Measurements from ENCODE around the gene EEFSEC. TPM values are rescaled to one million over a fixed set of nuclear protein-coding genes. Genes with fewer than 3 reads are reported as not detected.
A peak's percentile ranks its signal among the peaks of the same experiment; 100 is the strongest.

Gene EEFSEC
- total and polyA plus RNA-seq, 8 donors: 11.5 to 23.0 (median 19.9) TPM

DNA sequence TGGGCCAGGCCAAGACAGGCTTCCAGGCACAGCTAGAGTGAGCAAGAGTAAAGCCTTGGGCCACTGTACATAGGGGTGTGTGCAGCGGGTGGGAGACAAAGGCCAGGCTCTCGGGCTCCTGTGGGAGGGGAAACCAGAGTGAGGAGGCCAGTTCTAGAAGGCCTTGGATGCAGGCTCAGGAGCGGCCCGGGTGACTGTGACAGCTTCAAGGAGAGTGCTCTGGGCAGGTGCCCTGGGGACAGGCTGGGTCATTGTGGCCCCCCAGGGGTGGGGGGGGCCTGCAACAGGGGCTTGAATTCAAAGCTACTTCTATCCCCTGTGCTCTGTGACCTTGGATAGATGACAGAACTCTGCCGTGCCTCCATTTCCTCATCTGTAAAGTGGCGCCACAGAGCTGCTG, 204.3 kb downstream of the EEFSEC start:
- Histone ChIP-seq H3K27ac (no peak overlapping the region), H3K4me3 (no peak overlapping the region), H3K36me3 (peaks cover 0 to 10% of the 10 kb centered on the region in 2 donors), H3K27me3 (no peaks in the 10 kb centered on the region), H3K9me3 (no peaks in the 10 kb centered on the region), H3K4me1 (peaks cover 13 to 14% of the 10 kb centered on the region in 2 donors)
- TF ChIP-seq, protein P1, sequence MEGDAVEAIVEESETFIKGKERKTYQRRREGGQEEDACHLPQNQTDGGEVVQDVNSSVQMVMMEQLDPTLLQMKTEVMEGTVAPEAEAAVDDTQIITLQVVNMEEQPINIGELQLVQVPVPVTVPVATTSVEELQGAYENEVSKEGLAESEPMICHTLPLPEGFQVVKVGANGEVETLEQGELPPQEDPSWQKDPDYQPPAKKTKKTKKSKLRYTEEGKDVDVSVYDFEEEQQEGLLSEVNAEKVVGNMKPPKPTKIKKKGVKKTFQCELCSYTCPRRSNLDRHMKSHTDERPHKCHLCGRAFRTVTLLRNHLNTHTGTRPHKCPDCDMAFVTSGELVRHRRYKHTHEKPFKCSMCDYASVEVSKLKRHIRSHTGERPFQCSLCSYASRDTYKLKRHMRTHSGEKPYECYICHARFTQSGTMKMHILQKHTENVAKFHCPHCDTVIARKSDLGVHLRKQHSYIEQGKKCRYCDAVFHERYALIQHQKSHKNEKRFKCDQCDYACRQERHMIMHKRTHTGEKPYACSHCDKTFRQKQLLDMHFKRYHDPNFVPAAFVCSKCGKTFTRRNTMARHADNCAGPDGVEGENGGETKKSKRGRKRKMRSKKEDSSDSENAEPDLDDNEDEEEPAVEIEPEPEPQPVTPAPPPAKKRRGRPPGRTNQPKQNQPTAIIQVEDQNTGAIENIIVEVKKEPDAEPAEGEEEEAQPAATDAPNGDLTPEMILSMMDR (IDR thresholded peaks at IDR 0.05): no peak
- ATAC-seq (no peak), DNase-seq (peak in 1 of 4 donors; percentile 54)
- intact Hi-C loops (cut with DNase I): no loop called here

DNA sequence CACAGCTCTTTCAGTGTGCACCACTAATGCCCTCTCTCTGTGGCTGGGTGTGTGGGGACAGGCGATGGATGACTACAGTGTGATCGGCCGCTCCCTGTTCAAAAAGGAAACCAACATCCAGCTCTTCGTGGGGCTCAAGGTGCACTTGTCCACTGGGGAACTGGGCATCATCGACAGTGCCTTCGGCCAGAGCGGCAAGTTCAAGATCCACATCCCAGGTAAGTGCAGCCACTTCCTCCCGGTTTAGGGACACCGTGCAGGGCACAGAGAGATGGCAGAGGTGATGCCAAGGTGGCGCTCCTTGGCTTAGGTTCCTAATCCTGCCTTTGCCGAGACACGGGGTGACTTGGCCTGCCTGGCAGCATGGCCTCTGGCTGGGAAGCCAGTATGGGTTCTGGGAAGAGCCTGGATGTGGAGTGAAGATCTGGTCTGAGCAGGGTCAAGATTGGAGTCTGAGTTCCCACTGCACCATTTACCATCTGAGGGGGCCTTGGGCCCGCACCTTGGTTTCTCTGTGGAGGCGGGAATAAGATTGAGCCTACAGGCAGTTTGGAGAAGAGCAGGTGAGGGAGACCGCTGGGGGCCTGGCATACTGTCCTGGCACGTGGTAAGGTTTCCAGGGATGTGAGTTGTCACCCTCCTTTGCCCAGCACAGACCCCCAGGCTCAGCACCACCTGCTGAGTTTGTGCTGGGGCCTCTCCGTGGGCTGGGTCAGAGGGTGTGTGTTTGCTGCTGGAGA, 205.0 kb downstream of the EEFSEC start:
- TF ChIP-seq, protein P1 (IDR thresholded peaks at IDR 0.05): no peak
- no peaks in the 10 kb centered on the region for H3K9me3 ChIP-seq
- peak in 1 of 4 donors; percentile 50 for DNase-seq
- intact Hi-C loops (cut with DNase I): no loop called here
- ATAC-seq: no peak
- H3K27ac ChIP-seq: no peak overlapping the region
- peaks cover 13 to 14% of the 10 kb centered on the region in 2 donors for H3K4me1 ChIP-seq
- H3K4me3 ChIP-seq: no peak overlapping the region
- peaks cover 0 to 10% of the 10 kb centered on the region in 2 donors for H3K36me3 ChIP-seq
- H3K27me3 ChIP-seq: no peaks in the 10 kb centered on the region

DNA sequence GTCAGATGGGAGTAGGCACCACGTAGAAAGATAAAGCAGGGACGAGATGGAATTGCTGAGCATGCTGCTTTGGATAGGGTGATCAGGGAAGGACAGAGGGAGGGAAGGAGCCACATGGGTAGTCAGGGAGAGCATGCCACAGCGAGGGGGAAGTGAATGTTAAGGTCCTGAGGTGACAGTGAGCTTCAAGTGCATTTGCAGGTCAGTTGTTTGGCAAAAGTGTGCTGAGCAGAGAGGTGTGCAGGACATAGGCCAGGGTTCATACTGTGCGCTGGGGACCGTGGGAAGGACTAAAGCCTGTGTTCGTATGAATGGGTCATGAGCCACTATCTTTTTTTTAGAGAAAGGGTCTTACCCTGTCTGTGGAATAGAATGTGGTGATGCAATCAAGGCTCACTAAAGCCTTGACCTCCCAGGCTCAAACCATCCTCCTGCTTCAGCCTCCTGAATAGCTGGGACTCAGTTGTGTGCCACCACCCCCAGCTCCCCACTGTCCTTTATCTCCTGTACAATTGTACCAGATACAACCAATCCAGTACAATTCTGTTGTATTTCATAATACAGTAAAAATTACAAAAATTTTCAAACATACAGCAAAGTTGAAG, 205.9 kb downstream of the EEFSEC start:
- no peak overlapping the region for H3K27ac ChIP-seq
- peaks cover 0 to 10% of the 10 kb centered on the region in 2 donors for H3K36me3 ChIP-seq
- no peaks in the 10 kb centered on the region for H3K27me3 ChIP-seq
- DNase-seq: no peak
- H3K4me1 ChIP-seq: peaks cover 6 to 8% of the 10 kb centered on the region in 2 donors
- no peaks in the 10 kb centered on the region for H3K9me3 ChIP-seq
- TF ChIP-seq, protein P1 (IDR thresholded peaks at IDR 0.05): no peak
- no peak for ATAC-seq
- no peak overlapping the region for H3K4me3 ChIP-seq
- intact Hi-C loops (cut with DNase I): no loop called here

DNA sequence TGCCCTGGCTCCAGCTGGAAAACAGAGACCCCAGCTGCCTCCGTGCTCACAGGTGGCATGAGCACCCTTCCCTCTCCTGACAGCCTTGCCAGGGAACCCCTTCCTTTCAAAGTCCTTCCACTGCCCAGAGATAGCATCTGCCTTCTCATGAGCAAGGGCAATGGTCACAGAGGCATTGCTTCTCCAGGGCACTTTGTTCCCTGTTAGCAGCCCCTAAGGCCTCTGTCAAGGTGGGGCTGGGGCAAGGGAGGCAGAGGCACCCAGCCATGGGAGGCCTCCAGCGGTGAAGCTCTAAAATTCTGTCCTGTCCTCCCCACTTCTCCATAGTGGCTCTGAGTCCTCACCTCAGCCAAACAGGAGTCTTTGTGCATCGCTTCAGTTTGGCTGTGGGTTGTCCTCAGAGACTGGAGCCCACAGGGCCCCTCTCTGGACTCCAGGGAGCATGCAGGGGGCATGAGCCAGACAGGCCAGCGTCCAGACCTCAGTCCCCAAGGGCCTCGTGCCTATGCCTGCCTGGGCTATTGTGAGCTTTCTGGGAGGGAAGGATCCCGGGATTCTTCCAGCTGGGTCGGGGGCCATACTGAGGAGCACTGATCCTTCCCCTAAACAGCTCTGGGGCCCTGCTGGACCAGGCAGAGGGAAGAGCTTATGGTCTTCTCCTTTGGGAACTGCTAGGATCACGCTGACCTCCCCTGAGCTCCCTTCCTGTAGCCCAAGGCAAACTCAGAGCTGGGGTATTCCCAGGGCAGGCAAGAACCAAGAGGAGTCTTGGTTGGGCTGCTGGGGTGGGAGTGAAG, 206.8 kb downstream of the EEFSEC start:
- no peak overlapping the region for H3K27ac ChIP-seq
- H3K36me3 ChIP-seq: peaks cover 0 to 10% of the 10 kb centered on the region in 2 donors
- intact Hi-C loops (cut with DNase I): no loop called here
- H3K4me3 ChIP-seq: no peak overlapping the region
- DNase-seq: no peak
- TF ChIP-seq, protein P1 (IDR thresholded peaks at IDR 0.05): no peak
- H3K9me3 ChIP-seq: no peaks in the 10 kb centered on the region
- ATAC-seq: no peak
- no peaks in the 10 kb centered on the region for H3K27me3 ChIP-seq
- no peaks in the 10 kb centered on the region for H3K4me1 ChIP-seq
